Islet precursor cell (in vitro differentiated cells): ENCODE measurements around the gene ZFAND5.
A peak's percentile ranks its signal among the peaks of the same experiment; 100 is the strongest.

Experiments
- DNase-seq: peaks from one replicate; pipeline ENCODE4 v3.0.0-alpha.2; 2018

ZFAND5 gene

GRCh38 chr9:72315510-72316311, 49.3 kb downstream of the ZFAND5 start:
- no peak for DNase-seq

GRCh38 chr9:72315089-72315509, 49.9 kb downstream of the ZFAND5 start:
- DNase-seq = no peak

GRCh38 chr9:72313507-72313906, 51.5 kb downstream of the ZFAND5 start:
- no peak for DNase-seq

- no peak for DNase-seq
Observed at GRCh38 chr9:72312386-72312987, 52.5 kb downstream of the ZFAND5 start.

GRCh38 chr9:72309364-72310133, 55.5 kb downstream of the ZFAND5 start:
- peak; percentile 71 for DNase-seq

GRCh38 chr9:72306761-72307160, 58.2 kb downstream of the ZFAND5 start:
- DNase-seq = no peak

- no peak for DNase-seq
Observed at GRCh38 chr9:72305707-72306106, 59.3 kb downstream of the ZFAND5 start.

- peak; percentile 84 for DNase-seq
Observed at GRCh38 chr9:72305102-72305546, 59.9 kb downstream of the ZFAND5 start.

GRCh38 chr9:72304538-72304937, 60.5 kb downstream of the ZFAND5 start:
- DNase-seq = no peak
